Ishikawa (cell line): ENCODE measurements around the gene RPSA.

Experiments
- CEBPB ChIP-seq: IDR thresholded peaks from 2 replicates; pipeline ENCODE4 v1.6.1; 2012
- CREB1 ChIP-seq: IDR thresholded peaks from 2 replicates; pipeline ENCODE4 v1.6.1; 2012; ENCODE audit warnings: low read depth
- EGR1 ChIP-seq: IDR thresholded peaks from 2 replicates; pipeline ENCODE4 v1.6.1; 2012
- EP300 ChIP-seq: IDR thresholded peaks from 2 replicates; pipeline ENCODE4 v1.6.1; 2012; ENCODE audit warnings: borderline replicate concordance
- FOXM1 ChIP-seq: IDR thresholded peaks from 2 replicates; pipeline ENCODE4 v1.6.1; 2012; ENCODE audit warnings: low read depth, borderline replicate concordance
- MAX ChIP-seq: IDR thresholded peaks from 2 replicates; pipeline ENCODE4 v1.6.1; 2012
- NFIC ChIP-seq: IDR thresholded peaks from 2 replicates; pipeline ENCODE4 v1.6.1; 2012
- RAD21 ChIP-seq: IDR thresholded peaks from 2 replicates; pipeline ENCODE4 v1.6.1; 2012; ENCODE audit warnings: low read depth
- REST ChIP-seq: IDR thresholded peaks from 2 replicates; pipeline ENCODE4 v1.6.1; 2012; ENCODE audit warnings: low read depth, mild to moderate bottlenecking
- TAF1 ChIP-seq: IDR thresholded peaks from 2 replicates; pipeline ENCODE4 v1.6.1; 2012; ENCODE audit warnings: low read depth, mild to moderate bottlenecking
- TCF12 ChIP-seq: IDR thresholded peaks from 2 replicates; pipeline ENCODE4 v1.6.1; 2012; ENCODE audit warnings: low read depth
- TEAD4 ChIP-seq: IDR thresholded peaks from 2 replicates; pipeline ENCODE4 v1.6.1; 2012
- YY1 ChIP-seq: IDR thresholded peaks from 2 replicates; pipeline ENCODE4 v1.6.1; 2012; ENCODE audit warnings: low read depth
- ZBTB7A ChIP-seq: IDR thresholded peaks from 2 replicates; pipeline ENCODE4 v1.6.1; 2012; ENCODE audit warnings: low read depth
- TF ChIP-seq, protein P1 (sequence below): IDR thresholded peaks from 2 replicates; pipeline ENCODE4 v1.6.1; 2012

RPSA gene

GRCh38 chr3:39454591-39455217, 48.2 kb downstream of the RPSA start:
- TF ChIP-seq TCF12 (no peak), NFIC (no peak), REST (no peak), MAX (no peak), RAD21 (no peak), TAF1 (no peak), CEBPB (no peak), ZBTB7A (no peak), TEAD4 (no peak), FOXM1 (no peak), YY1 (no peak), CREB1 (no peak), EGR1 (no peak), EP300 (no peak)
- TF ChIP-seq, protein P1, sequence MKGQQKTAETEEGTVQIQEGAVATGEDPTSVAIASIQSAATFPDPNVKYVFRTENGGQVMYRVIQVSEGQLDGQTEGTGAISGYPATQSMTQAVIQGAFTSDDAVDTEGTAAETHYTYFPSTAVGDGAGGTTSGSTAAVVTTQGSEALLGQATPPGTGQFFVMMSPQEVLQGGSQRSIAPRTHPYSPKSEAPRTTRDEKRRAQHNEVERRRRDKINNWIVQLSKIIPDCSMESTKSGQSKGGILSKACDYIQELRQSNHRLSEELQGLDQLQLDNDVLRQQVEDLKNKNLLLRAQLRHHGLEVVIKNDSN: no peak

- TF ChIP-seq REST (no peak), NFIC (no peak), FOXM1 (no peak), EP300 (no peak), TCF12 (no peak), RAD21 (no peak)
These were observed 49.6 kb downstream of the RPSA start for GRCh38 chr3:39456159-39456558.

DNA sequence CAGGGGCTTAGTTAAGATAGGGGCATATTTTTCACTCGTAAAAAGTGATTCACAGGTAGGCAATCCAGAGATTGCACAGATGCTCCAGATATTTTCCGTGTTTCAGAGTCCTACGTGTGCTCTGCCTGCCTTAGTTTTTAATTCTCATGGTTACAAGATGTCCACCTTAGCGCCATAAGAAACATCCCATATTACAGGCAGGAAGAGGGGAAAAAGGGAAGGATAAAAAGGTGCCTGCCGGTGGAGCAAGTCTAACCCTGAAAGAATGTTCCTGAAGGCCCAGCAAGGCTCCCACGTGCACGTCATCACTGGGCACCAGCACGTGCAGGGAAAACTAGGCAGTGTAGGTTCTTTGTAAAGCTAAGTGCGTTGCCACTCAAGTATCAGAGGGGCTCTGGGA, 50.8 kb downstream of the RPSA start:
- TF ChIP-seq CEBPB: no peak
- TF ChIP-seq YY1: no peak
- no peak for TF ChIP-seq MAX
- no peak for TF ChIP-seq CREB1
- TF ChIP-seq, protein P1: no peak
- no peak for TF ChIP-seq REST
- TF ChIP-seq FOXM1: no peak

DNA sequence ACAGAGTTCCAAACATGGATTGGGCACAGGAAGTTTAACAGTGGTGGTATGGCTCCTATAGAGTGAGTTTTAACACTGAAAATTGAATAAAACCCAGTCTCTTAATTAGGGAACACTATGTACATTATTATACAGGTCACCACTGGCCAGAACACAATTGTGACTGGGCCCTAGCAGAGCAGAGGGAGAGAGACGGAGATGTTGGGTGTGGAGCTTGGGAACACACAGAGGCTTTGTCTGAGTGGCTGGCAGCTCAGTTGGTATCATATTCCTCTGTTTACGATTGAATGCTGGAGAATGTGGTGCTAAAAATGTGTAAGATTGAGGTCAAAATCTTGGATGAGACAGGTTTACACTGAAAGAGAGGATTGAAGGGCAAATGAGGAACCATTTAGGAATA, 54.2 kb downstream of the RPSA start:
- TF ChIP-seq ZBTB7A: no peak
- no peak for TF ChIP-seq CREB1
- no peak for TF ChIP-seq FOXM1
- TF ChIP-seq TCF12: no peak
- TF ChIP-seq MAX: no peak
- no peak for TF ChIP-seq EP300
- TF ChIP-seq, protein P1: no peak
- TF ChIP-seq CEBPB: no peak
- TF ChIP-seq NFIC: no peak
- TF ChIP-seq EGR1: no peak
- TF ChIP-seq REST: no peak
- TF ChIP-seq TEAD4: no peak
- no peak for TF ChIP-seq YY1
- TF ChIP-seq RAD21: no peak
